Right cardiac atrium (tissue), 5 donors: ENCODE results near the gene SLC5A9. TPM values are rescaled to one million over a fixed set of nuclear protein-coding genes. Genes with fewer than 3 reads are reported as not detected.
"Not testable (repeated sequence)": the region's sequence is repeated elsewhere in the genome, so short reads cannot be mapped to it uniquely, and the experiment has no call there.

Experiments
- ATAC-seq, 2 donors: fragments of 200-7000 bp; cut with Tn5 transposase; one replicate each; pipeline versions ENCODE4 v1.8.0 to v1.9.1; 2020; ENCODE audit warnings: moderate library complexity in 2 of 2, mild to moderate bottlenecking in 1 of 2
- DNase-seq, 3 donors: peaks; one replicate each; pipeline ENCODE4 v3.0.0-alpha.2; 2020
- H3K27ac ChIP-seq: one replicate; pipeline ENCODE4 v1.5.1; 2013; ENCODE audit warnings: mild to moderate bottlenecking, low read length, control low read depth, moderate library complexity
- H3K27me3 ChIP-seq: one replicate; pipeline ENCODE4 v1.6.1; 2013; ENCODE audit not compliant: control insufficient read depth, insufficient read depth
- H3K4me1 ChIP-seq: one replicate; pipeline ENCODE4 v1.6.1; 2013; ENCODE audit warnings: low read length; ENCODE audit not compliant: control insufficient read depth, insufficient read depth
- H3K4me3 ChIP-seq: one replicate; pipeline ENCODE4 v1.5.1; 2013; ENCODE audit warnings: low read length, control low read depth
- H3K9me3 ChIP-seq: one replicate; pipeline ENCODE4 v1.6.1; 2013; ENCODE audit warnings: low read length; ENCODE audit not compliant: control insufficient read depth
- WGBS: extraction: QIAGEN DNeasy Blood & Tissue Kit; methylation state at CpG from one replicate; pipeline ENCODE4 v1.1.7; 2013; 5-methylcytosine and 5-hydroxymethylcytosine counted together
- intact Hi-C, 4 donors: fragments of 100-400 bp; cut with DNase I; formaldehyde crosslinking; loops; one replicate each; pipeline versions ENCODE4 v1.11.0 to v1.14.0; 2022 to 2023
- polyA plus RNA-seq: library from polyadenylated mRNA; stranded (reverse); fragments of 200-250 nt; gene quantifications from one replicate; pipeline ENCODE4 v1.2.3, GENCODE V29; 2013
- total RNA-seq, 4 donors: library from RNA; stranded (reverse); fragmentation: NEBNext Ultra II Directional; extraction: Animal tissue kit (Norgen Biotek cat#: 25700); gene quantifications; one replicate each; pipeline ENCODE4 v1.2.1, GENCODE V29; 2021
- donor health status: healthy with polysubstance abuse.
- donor health status: DM: no; HTN: yes; CAD: no.
- donor health status: DM: no; HTN: no; CAD: no.
- donor health status: DM: no; HTN: yes; CAD: no; lungs with severe emphysema.
- donor health status: DM: yes; HTN: yes; CAD: no.

Gene SLC5A9
- total and polyA plus RNA-seq, 5 donors = 0.11 to 1.1 (median 0.39) TPM; not detected in 1

DNA sequence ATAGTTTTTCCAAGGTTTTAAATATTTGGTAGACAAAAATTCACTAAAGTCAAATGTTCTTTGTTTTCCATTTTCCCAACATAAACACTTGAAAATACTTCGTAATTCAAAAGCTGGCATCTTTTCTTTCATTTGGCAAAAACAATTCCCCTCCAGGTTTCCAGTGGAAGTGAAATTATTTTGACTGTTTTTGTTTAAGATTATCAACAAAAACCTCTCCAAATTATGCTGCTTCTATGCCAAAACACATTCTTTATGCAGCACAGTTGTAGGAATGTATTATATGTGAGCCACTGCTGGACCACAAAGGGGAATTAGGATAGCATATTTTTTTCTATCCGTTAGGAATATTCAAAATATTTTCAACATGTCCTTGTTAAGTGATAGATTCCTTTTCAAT, 44.1 kb downstream of the SLC5A9 start:
- DNase-seq = no peak
- Histone ChIP-seq H3K4me1 (no peaks in the 10 kb centered on the region), H3K27ac (no peak overlapping the region), H3K9me3 (no peaks in the 10 kb centered on the region), H3K4me3 (no peak overlapping the region), H3K27me3 (no peaks in the 10 kb centered on the region)
- ATAC-seq = no peak
- 60% methylated on average over 2 of the region's 2 CpGs for WGBS
- intact Hi-C loops = no loop called here

DNA sequence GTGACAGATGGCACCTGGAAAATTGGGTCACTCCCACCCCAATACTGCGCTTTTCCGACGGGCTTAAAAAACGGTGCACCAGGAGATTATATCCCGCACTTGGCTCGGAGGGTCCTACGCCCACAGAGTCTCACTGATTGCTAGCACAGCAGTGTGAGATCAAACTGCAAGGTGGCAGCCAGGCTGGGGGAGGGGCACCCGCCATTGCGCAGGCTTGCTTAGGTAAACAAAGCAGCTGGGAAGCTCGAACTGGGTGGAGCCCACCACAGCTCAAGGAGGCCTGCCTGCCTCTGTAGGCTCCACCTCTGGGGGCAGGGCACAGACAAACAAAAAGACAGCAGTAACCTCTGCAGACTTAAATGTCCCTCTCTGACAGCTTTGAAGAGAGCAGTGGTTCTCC, 54.9 kb downstream of the SLC5A9 start:
- ATAC-seq, DNase-seq, H3K4me1 ChIP-seq, intact Hi-C loops, H3K9me3 ChIP-seq, H3K27ac ChIP-seq, H3K27me3 ChIP-seq, H3K4me3 ChIP-seq: not testable (repeated sequence)
- 91% methylated on average over 10 of the region's 10 CpGs for WGBS

DNA sequence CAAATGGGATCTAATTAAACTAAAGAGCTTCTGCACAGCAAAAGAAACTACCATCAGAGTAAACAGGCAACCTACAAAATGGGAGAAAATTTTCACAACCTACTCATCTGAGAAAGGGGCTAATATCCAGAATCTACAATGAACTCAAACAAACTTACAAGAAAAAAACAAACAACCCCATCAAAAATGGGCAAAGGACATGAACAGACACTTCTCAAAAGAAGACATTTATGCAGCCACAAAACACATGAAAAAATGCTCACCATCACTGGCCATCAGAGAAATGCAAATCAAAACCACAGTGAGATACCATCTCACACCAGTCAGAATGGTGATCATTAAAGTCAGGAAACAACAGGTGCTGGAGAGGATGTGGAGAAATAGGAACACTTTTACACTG, 59.8 kb downstream of the SLC5A9 start:
- H3K27me3 ChIP-seq, H3K4me1 ChIP-seq, H3K9me3 ChIP-seq, H3K27ac ChIP-seq, intact Hi-C loops, DNase-seq, H3K4me3 ChIP-seq, ATAC-seq: not testable (repeated sequence)

DNA sequence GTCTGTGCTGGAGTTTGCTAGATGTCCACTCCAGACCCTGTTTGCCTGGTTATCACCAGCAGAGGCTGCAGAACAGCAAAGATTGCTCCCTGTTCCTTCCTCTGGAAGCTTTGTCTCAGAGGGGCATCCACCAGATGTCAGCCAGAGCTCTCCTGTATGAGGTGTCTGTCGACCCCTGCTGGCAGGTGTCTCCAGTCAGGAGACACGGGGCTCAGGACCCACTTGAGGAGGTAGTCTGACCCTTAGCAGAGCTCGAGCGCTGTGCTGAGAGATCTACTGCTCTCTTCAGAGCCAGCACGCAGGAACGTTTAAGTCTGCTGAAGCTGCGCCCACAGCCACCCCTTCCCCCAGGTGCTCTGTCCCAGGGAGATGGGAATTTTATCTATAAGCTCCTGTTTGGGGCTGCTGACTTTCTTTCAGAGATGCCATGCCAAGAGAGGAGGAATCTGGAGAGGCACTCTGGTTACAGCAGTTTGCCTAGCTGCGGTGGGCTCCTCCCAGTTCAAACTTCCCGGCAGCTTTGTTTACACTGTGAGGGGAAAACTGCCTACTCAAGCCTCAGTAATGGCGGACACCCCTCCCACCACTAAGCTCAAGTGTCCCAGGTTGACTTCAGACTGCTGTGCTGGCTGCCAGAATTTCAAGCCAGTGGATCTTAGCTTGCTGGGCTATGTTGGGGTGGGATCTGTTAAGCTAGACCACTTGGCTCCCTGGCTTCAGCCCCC, 62.3 kb downstream of the SLC5A9 start:
- H3K9me3 ChIP-seq, H3K27ac ChIP-seq, DNase-seq, H3K4me1 ChIP-seq, H3K4me3 ChIP-seq, ATAC-seq, intact Hi-C loops, H3K27me3 ChIP-seq: not testable (repeated sequence)
- 74% methylated on average over 10 of the region's 10 CpGs for WGBS

DNA sequence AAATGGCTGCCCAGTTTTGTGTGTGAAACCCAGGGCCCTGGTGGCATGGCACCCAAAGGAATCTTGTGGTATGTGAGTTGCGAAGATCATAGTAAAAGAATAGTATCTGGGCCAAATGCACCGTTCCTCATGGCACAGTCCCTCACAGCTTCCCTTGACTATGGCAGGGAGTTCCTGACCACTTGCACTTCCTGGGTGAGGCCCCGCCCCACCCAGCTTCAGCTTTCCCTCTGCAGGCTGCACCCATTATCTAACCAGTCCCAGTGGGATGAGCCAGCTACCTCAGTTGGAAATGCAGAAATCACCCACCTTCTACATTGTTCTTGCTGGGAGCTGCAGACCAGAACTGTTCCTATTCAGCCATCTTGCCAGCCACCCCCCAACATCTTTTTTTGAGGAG, 63.0 kb downstream of the SLC5A9 start:
- 86% methylated on average over 3 of the region's 3 CpGs for WGBS
- ATAC-seq = no peak
- H3K4me3 ChIP-seq = no peak overlapping the region

DNA sequence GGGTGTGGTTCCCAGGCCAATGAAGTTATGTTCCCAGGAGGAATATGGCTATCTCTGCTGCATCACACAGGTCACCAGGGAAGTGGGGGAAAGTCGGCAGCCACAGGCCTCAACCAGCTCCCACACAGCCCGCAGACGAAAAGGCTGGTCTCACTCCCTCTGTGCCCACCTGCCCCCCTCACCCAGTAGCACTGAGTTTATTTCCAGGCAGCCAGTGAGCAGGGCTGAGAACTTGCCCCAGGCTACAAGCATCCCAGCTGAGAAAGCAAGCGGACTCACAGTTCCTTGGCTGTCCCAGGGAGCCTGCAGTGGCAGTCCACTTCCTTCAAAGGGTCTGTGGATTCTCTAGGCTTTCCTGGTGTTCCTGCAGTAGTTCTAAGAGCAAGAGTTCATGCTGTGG, 68.9 kb downstream of the SLC5A9 start:
- Histone ChIP-seq H3K4me3 (no peak overlapping the region), H3K9me3 (no peaks in the 10 kb centered on the region), H3K4me1 (no peaks in the 10 kb centered on the region), H3K27ac (no peak overlapping the region), H3K27me3 (no peaks in the 10 kb centered on the region)
- ATAC-seq (no peak), DNase-seq (no peak)
- 80% methylated on average over 4 of the region's 4 CpGs for WGBS
- intact Hi-C loops = no loop called here

More for the DNA sequence above, 63.0 kb downstream of the SLC5A9 start:
- Histone ChIP-seq H3K27me3 (no peaks in the 10 kb centered on the region), H3K4me1 (no peaks in the 10 kb centered on the region), H3K9me3 (no peaks in the 10 kb centered on the region), H3K27ac (no peak overlapping the region)
- intact Hi-C loops = no loop called here
- DNase-seq = no peak

DNA sequence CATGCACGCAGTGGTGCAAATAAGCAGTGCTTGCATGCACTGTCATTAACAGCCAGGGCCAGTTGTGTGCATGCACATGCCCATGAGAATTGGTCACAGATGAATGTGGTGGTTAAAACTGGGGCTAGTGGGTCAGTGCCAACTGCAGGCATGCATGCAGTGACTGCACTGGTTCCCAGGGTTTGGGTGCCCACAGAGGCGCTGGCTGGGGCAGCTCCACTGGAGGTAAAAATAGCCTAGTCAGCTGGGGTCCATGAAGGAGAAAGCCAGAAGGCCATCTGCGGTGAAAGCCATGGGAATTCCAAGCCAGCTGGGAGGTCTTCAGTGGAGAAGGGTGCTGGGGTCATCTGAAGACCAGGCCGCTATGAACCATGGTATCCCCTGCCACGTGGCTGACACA, 70.2 kb downstream of the SLC5A9 start:
- intact Hi-C loops = no loop called here
- WGBS = 92% methylated on average over 5 of the region's 5 CpGs
- no peak for ATAC-seq

DNA sequence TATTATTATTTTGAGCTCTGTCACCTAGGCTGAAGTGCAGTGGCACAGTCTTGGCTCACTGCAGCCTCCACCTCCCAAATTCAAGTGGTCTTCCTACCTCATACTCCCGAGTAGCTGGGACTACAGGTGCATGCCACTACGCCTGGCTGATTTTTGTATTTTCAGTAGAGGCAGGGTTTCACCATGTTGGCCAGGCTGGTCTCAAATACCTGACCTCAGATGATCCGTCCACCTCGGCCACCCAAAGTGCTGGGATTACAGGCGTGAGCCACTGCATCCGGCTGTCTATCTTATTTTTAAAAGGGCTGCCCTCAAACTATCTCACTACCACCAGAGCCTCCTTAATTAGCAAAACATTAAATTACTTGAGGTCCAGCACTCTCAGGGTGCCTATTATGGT, 71.6 kb downstream of the SLC5A9 start:
- H3K4me1 ChIP-seq, H3K9me3 ChIP-seq, ATAC-seq, H3K4me3 ChIP-seq, DNase-seq, intact Hi-C loops, H3K27ac ChIP-seq, H3K27me3 ChIP-seq: not testable (repeated sequence)
- 91% methylated on average over 6 of the region's 6 CpGs for WGBS

More for the DNA sequence above, 70.2 kb downstream of the SLC5A9 start:
- no peaks in the 10 kb centered on the region for H3K27me3 ChIP-seq
- no peak for DNase-seq
- H3K9me3 ChIP-seq = no peaks in the 10 kb centered on the region
- H3K4me3 ChIP-seq = no peak overlapping the region
- H3K27ac ChIP-seq = no peak overlapping the region
- H3K4me1 ChIP-seq = no peaks in the 10 kb centered on the region

DNA sequence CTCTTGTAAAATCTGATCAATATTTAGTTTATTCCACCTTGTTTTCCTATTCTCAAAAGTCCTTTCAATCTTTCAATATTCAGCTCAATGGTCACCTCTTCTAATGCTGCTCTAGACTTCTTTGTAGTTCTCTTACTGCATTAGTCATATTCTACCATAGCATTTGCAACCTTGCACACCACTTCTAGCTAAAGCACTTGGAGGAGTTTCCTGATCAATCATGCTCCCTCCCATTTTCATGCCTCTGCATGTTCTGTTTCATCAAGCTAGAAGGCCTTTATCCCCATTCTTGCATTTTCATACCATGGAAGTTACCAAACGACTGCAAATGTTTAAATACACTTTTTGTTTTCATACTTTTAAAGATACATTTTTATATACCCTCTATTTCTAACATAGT, 72.1 kb downstream of the SLC5A9 start:
- intact Hi-C loops = no loop called here
- DNase-seq = no peak

More for the DNA sequence above, 72.1 kb downstream of the SLC5A9 start:
- no peak overlapping the region for H3K4me3 ChIP-seq
- ATAC-seq = no peak
- WGBS = 85% methylated on average over 1 of the region's 1 CpG
- H3K4me1 ChIP-seq = no peaks in the 10 kb centered on the region
- H3K9me3 ChIP-seq = no peaks in the 10 kb centered on the region
- H3K27me3 ChIP-seq = no peaks in the 10 kb centered on the region
- no peak overlapping the region for H3K27ac ChIP-seq

Other genes starting within 250 kb of the SLC5A9 start
- gene TRABD2B, start 225.3 kb upstream of the SLC5A9 start, total RNA-seq = 10 to 100 TPM; 13.4 to 23.7 (median 18.1) TPM
- 6.7 TPM for gene TRABD2B, start 225.3 kb upstream of the SLC5A9 start, polyA plus RNA-seq
- gene SPATA6, start 249.5 kb downstream of the SLC5A9 start, total RNA-seq = 10 to 100 TPM; 13.6 to 20.7 (median 18.8) TPM
- gene SPATA6, start 249.5 kb downstream of the SLC5A9 start, polyA plus RNA-seq = 2.4 TPM